HG03571 (cell line): ENCODE results near the gene TAMALIN.

Source experiments
- ATAC-seq: cut with Tn5 transposase; IDR thresholded peaks from one replicate; pipeline ENCODE4 v1.9.1; 2021; ENCODE audit not compliant: unreplicated experiment

TAMALIN gene

GRCh38 chr12:52054833-52055730, 48.3 kb downstream of the TAMALIN start:
- ATAC-seq, result no peak

- ATAC-seq, result no peak
Measured at GRCh38 chr12:52055731-52056711, 49.3 kb downstream of the TAMALIN start.

GRCh38 chr12:52056801-52057637, 50.3 kb downstream of the TAMALIN start:
- ATAC-seq, result no peak

GRCh38 chr12:52057638-52058576, 51.2 kb downstream of the TAMALIN start:
- ATAC-seq, result no peak

- no peak for ATAC-seq
Measured at GRCh38 chr12:52058631-52059361, 52.0 kb downstream of the TAMALIN start.

GRCh38 chr12:52059582-52060497, 53.1 kb downstream of the TAMALIN start:
- ATAC-seq, result no peak

- ATAC-seq, result no peak
Measured at GRCh38 chr12:52060498-52061177, 53.9 kb downstream of the TAMALIN start.

- no peak for ATAC-seq
Measured at GRCh38 chr12:52061470-52062166, 54.9 kb downstream of the TAMALIN start.

- ATAC-seq, result no peak
Measured at GRCh38 chr12:52062167-52063081, 55.7 kb downstream of the TAMALIN start.

- ATAC-seq, result no peak
Measured at GRCh38 chr12:52063082-52063924, 56.6 kb downstream of the TAMALIN start.

- ATAC-seq, result no peak
Measured at GRCh38 chr12:52063981-52064649, 57.4 kb downstream of the TAMALIN start.
